GM12892 (cell line): ENCODE data around the gene BCL10.

ENCODE experiments used
- DNase-seq: peaks from one replicate; pipeline ENCODE4 v3.0.0; 2011; ENCODE audit not compliant: insufficient read length
- FAIRE-seq: peaks from 2 replicates; lab custom pipeline; 2011; peaks lifted over from hg19 to GRCh38; lab: Jason Lieb, UNC
- POLR2A ChIP-seq: IDR thresholded peaks from 2 replicates; pipeline ENCODE4 v1.6.1; 2011; ENCODE audit warnings: low read depth, low read length, control low read depth
- POLR2AphosphoS5 ChIP-seq: IDR thresholded peaks from 2 replicates; pipeline ENCODE4 v1.6.1; 2011; ENCODE audit warnings: low read depth, low read length, control low read depth
- TAF1 ChIP-seq: IDR thresholded peaks from 2 replicates; pipeline ENCODE4 v1.6.1; 2011; ENCODE audit warnings: low read depth, mild to moderate bottlenecking, control low read depth, low read length, borderline replicate concordance

The BCL10 gene

GRCh38 chr1:85295006-85295431 is 18.6 kb upstream of the BCL10 start:
- no peak for FAIRE-seq
- TF ChIP-seq POLR2AphosphoS5 (no peak), TAF1 (no peak), POLR2A (no peak)
- DNase-seq, result no peak

GRCh38 chr1:85290826-85291225 is 14.4 kb upstream of the BCL10 start:
- TF ChIP-seq POLR2AphosphoS5 (no peak), POLR2A (no peak)
- FAIRE-seq, result no peak
- DNase-seq, result no peak

GRCh38 chr1:85289848-85290335 is 13.5 kb upstream of the BCL10 start:
- TF ChIP-seq TAF1, result no peak
- TF ChIP-seq POLR2AphosphoS5, result no peak
- TF ChIP-seq POLR2A, result 0 out of 2 replicates have a peak, but pooled peaks have one; percentile 26
- DNase-seq, result no peak
- peak; percentile 84 for FAIRE-seq

- TF ChIP-seq POLR2A (no peak), TAF1 (no peak), POLR2AphosphoS5 (no peak)
- FAIRE-seq, result peak; percentile 73
- no peak for DNase-seq
Observed at GRCh38 chr1:85289207-85289847, 12.9 kb upstream of the BCL10 start.

- FAIRE-seq (no peak), DNase-seq (no peak)
- TF ChIP-seq POLR2A (no peak), TAF1 (no peak), POLR2AphosphoS5 (no peak)
Observed at GRCh38 chr1:85284202-85284601, 7.8 kb upstream of the BCL10 start.

- DNase-seq (no peak), FAIRE-seq (no peak)
- TF ChIP-seq POLR2AphosphoS5 (no peak), TAF1 (no peak), POLR2A (no peak)
Observed at GRCh38 chr1:85283475-85284199, 7.2 kb upstream of the BCL10 start.

- no peak for FAIRE-seq
- TF ChIP-seq POLR2A (no peak), TAF1 (no peak), POLR2AphosphoS5 (no peak)
Observed at GRCh38 chr1:85282424-85282823, 6.0 kb upstream of the BCL10 start.

GRCh38 chr1:85280636-85281035 is 4.2 kb upstream of the BCL10 start:
- TF ChIP-seq POLR2AphosphoS5 (no peak), POLR2A (no peak), TAF1 (no peak)
- no peak for FAIRE-seq
- no peak for DNase-seq

More at GRCh38 chr1:85282424-85282823, 6.0 kb upstream of the BCL10 start:
- DNase-seq, result no peak

- TF ChIP-seq POLR2AphosphoS5, result no peak
- no peak for TF ChIP-seq POLR2A
- no peak for TF ChIP-seq TAF1
- FAIRE-seq (no peak), DNase-seq (no peak)
Observed at GRCh38 chr1:85279458-85280080, 3.1 kb upstream of the BCL10 start.

- FAIRE-seq, result peak; percentile 85
- DNase-seq, result no peak
Observed at GRCh38 chr1:85278853-85279314, 2.5 kb upstream of the BCL10 start.

GRCh38 chr1:85277802-85278201 is 1.4 kb upstream of the BCL10 start:
- DNase-seq (no peak), FAIRE-seq (no peak)
- TF ChIP-seq TAF1, result no peak
- TF ChIP-seq POLR2AphosphoS5, result no peak
- TF ChIP-seq POLR2A, result no peak

More at GRCh38 chr1:85278853-85279314, 2.5 kb upstream of the BCL10 start:
- TF ChIP-seq TAF1, result no peak
- TF ChIP-seq POLR2AphosphoS5, result no peak
